Transverse colon (tissue), 4 donors: Measurements from ENCODE around the gene SLC6A1. TPM values are rescaled to one million over a fixed set of nuclear protein-coding genes. Genes with fewer than 3 reads are reported as not detected.

Source experiments
- DNase-seq: peaks from one replicate; pipeline ENCODE4 v3.0.0-alpha.2; 2019
- H3K27ac ChIP-seq, 4 donors: fragments of 200-600 bp; sonication (generic); 2 replicates each; pipeline ENCODE4 v1.5.1; 2016 to 2018; ENCODE audit warnings: inconsistent platforms in 4 of 4
- H3K27me3 ChIP-seq: fragments of 200-600 bp; sonication (generic); 2 replicates; pipeline ENCODE4 v1.5.1; 2017; ENCODE audit warnings: inconsistent platforms
- H3K36me3 ChIP-seq, 4 donors: fragments of 200-600 bp; sonication (generic); 2 replicates each; pipeline ENCODE4 v1.5.1; 2017 to 2019; ENCODE audit warnings: inconsistent platforms in 4 of 4
- H3K4me1 ChIP-seq, 4 donors: fragments of 200-600 bp; sonication (generic); 2 replicates each; pipeline ENCODE4 v1.5.1; 2017 to 2020; ENCODE audit warnings: inconsistent platforms in 4 of 4
- H3K4me3 ChIP-seq, 4 donors: fragments of 200-600 bp; sonication (generic); 1 replicate in 1 of 4; 2 replicates in 3 of 4; pipeline versions ENCODE4 v1.5.1 to v1.6.1; 2017 to 2019; ENCODE audit warnings: inconsistent platforms in 4 of 4
- H3K9me3 ChIP-seq, 2 donors: fragments of 200-600 bp; sonication (generic); 2 replicates each; pipeline ENCODE4 v1.5.1; 2017 to 2019; ENCODE audit warnings: inconsistent platforms in 2 of 2
- CTCF ChIP-seq, 5 experiments: fragments of 200-600 bp in 3 of 5; fragments of 450-650 bp in 2 of 5; sonication (generic) in 3 of 5; IDR thresholded peaks; 1 replicate in 2 of 5; 2 replicates in 3 of 5; pipeline ENCODE4 v1.5.1; 2016 to 2017; ENCODE audit warnings: antibody characterized with exemption in 5 of 5, inconsistent platforms in 3 of 5, mild to moderate bottlenecking in 2 of 5, moderate library complexity in 1 of 5
- EP300 ChIP-seq: sonication (generic); formaldehyde crosslinking; IDR thresholded peaks from one replicate; pipeline ENCODE4 v1.6.1; 2017; ENCODE audit warnings: antibody characterized with exemption, low read depth
- POLR2A ChIP-seq: fragments of 450-650 bp; IDR thresholded peaks from one replicate; pipeline ENCODE4 v1.6.1; 2016; ENCODE audit warnings: antibody characterized with exemption, mild to moderate bottlenecking, moderate library complexity
- POLR2AphosphoS5 ChIP-seq, 3 donors: sonication (generic); formaldehyde crosslinking; IDR thresholded peaks; one replicate each; pipeline ENCODE4 v1.6.1; 2016; ENCODE audit warnings: antibody characterized with exemption in 3 of 3
- WGBS, 2 donors: methylation state at CpG; one replicate each; pipeline ENCODE4 v1.1.5; 2018; ENCODE audit warnings: low coverage in 1 of 2; 5-methylcytosine and 5-hydroxymethylcytosine counted together
- in situ Hi-C, 4 donors: fragments of 200-750 bp; cut with MboI; loops; one replicate each; pipeline versions ENCODE4 v1.15.0 to v1.15.1; 2017; ENCODE audit warnings: low sequenced_read_pairs in 3 of 4, low pct_ligation_motif_present in 1 of 4, low pct_unique_long_range_greater_than_20kb in 1 of 4
- intact Hi-C: fragments of 100-400 bp; cut with DNase I; formaldehyde crosslinking; loops from one replicate; pipeline ENCODE4 v1.15.1; 2023; ENCODE audit warnings: low total_unique reads
- total RNA-seq, 4 donors: library from RNA; depleted of rRNA; stranded (reverse); fragments of >200 nt; gene quantifications; one replicate each; pipeline ENCODE4 v1.1.0, GENCODE V29; 2016

Gene SLC6A1
- under 1 TPM in 3 of 4 donors, not detected in 1; 0.20 to 0.55 (median 0.48) TPM for total RNA-seq

GRCh38 chr3:10992017-10992942 is at the start of gene SLC6A1:
TSS of gene SLC6A1 (plus strand) at chr3:10992748. CDS start at chr3:11017212, 24,464 bp downstream.
- no peaks in the 10 kb centered on the region for H3K36me3 ChIP-seq
- DNase-seq: no peak
- H3K27me3 ChIP-seq: peaks cover 65% of the 10 kb centered on the region
- intact Hi-C loops (no loop called here), in situ Hi-C loops (no loop called here)
- H3K4me1 ChIP-seq: no peaks in the 10 kb centered on the region
- H3K9me3 ChIP-seq: no peaks in the 10 kb centered on the region
- H3K27ac ChIP-seq: peak within 1 kb of the TSS in 1 of 4 donors; percentile 4
- WGBS, 2 donors: 1% methylated on average over 26 of the region's 69 CpGs; no CpG with 5 or more reads in 1 of the 2 donors
- peak within 1 kb of the TSS in 3 of 4 donors; percentile 10 to 42 (median 23) for H3K4me3 ChIP-seq
- TF ChIP-seq EP300 (no peak), CTCF (IDR thresholded peaks at IDR 0.05) (peak in 1 of 5 experiments; percentile 15)

DNA sequence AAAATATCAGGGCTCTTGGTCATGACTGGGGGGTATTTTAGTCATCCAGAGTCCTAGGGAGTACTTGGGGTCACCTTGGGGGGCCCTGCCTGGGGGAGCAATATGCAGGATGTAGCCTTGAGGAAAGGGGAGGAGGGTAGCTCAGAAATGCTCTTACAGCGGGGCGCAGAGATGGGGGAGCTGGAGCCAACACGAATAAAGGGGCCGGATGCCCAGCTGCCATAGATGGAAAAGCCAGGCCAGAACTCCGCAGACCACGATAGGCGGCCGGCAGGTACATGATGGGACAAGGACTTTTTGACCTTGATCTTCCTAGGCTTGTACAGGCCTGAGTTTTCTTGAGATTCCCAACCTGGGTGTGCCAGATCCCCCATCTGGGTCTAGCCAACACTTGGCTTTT is 47.7 kb upstream of the SLC6A1 start:
- intact Hi-C loops: loop anchor here (5.0 kb wide), 1 partner anchor 112 kb away; no protein-coding TSS in a partner anchor
- H3K27me3 ChIP-seq: peaks cover 12% of the 10 kb centered on the region
- 94% methylated on average over 8 of the region's 8 CpGs; no CpG with 5 or more reads in 1 of the 2 donors for WGBS, 2 donors
- no peak overlapping the region for H3K27ac ChIP-seq
- H3K4me1 ChIP-seq: no peaks in the 10 kb centered on the region
- no peak overlapping the region for H3K4me3 ChIP-seq
- no peaks in the 10 kb centered on the region for H3K36me3 ChIP-seq
- no peaks in the 10 kb centered on the region for H3K9me3 ChIP-seq
- TF ChIP-seq POLR2AphosphoS5 (IDR thresholded peaks at IDR 0.05) (no peak), EP300 (no peak), POLR2A (no peak), CTCF (IDR thresholded peaks at IDR 0.05) (no peak)
- in situ Hi-C loops: loop anchor here (10.0 to 25.0 kb wide), 2 partner anchors 110 to 392 kb away; no protein-coding TSS in a partner anchor
- DNase-seq: no peak

- in situ Hi-C loops (loop anchor here (10.0 to 25.0 kb wide), 2 partner anchors 109 to 392 kb away; no protein-coding TSS in a partner anchor), intact Hi-C loops (loop anchor here (5.0 kb wide), 1 partner anchor 112 kb away; no protein-coding TSS in a partner anchor)
- Histone ChIP-seq H3K27ac (no peak overlapping the region), H3K27me3 (peaks cover 12% of the 10 kb centered on the region), H3K4me1 (no peaks in the 10 kb centered on the region), H3K4me3 (no peak overlapping the region), H3K9me3 (no peaks in the 10 kb centered on the region), H3K36me3 (no peaks in the 10 kb centered on the region)
- peak; percentile 39 for DNase-seq
- WGBS, 2 donors: 55% methylated on average over 8 of the region's 8 CpGs; no CpG with 5 or more reads in 1 of the 2 donors
- peak; percentile 62 to 85 (median 81) for TF ChIP-seq CTCF (IDR thresholded peaks at IDR 0.05)
- no peak for TF ChIP-seq EP300
Observed at GRCh38 chr3:10945683-10946287, 46.8 kb upstream of the SLC6A1 start.

GRCh38 chr3:10946526-10946925 is 46.0 kb upstream of the SLC6A1 start:
- no peaks in the 10 kb centered on the region for H3K4me1 ChIP-seq
- intact Hi-C loops: loop anchor here (5.0 kb wide), 1 partner anchor 111 kb away; no protein-coding TSS in a partner anchor
- no peak overlapping the region for H3K27ac ChIP-seq
- in situ Hi-C loops: loop anchor here (10.0 to 25.0 kb wide), 2 partner anchors 108 to 391 kb away; no protein-coding TSS in a partner anchor
- no peaks in the 10 kb centered on the region for H3K36me3 ChIP-seq
- no peak for DNase-seq
- TF ChIP-seq CTCF (IDR thresholded peaks at IDR 0.05) (no peak), POLR2A (no peak), POLR2AphosphoS5 (IDR thresholded peaks at IDR 0.05) (no peak), EP300 (no peak)
- H3K4me3 ChIP-seq: no peak overlapping the region
- peaks cover 12% of the 10 kb centered on the region for H3K27me3 ChIP-seq
- WGBS, 2 donors: 50 to 56% methylated on average over 6 to 8 of the region's 8 CpGs
- no peaks in the 10 kb centered on the region for H3K9me3 ChIP-seq
